Measurements from ENCODE around the gene DUSP10.

The DUSP10 gene

GRCh38 chr1:221716713-221717484, 25.0 kb downstream of the DUSP10 start:
- TF ChIP-seq CTCF (conservative IDR thresholded peaks at IDR 0.05) = no peak
- H3K27ac ChIP-seq = 0 out of 2 replicates have a peak overlapping the region, but pooled peaks have one; percentile 30

- TF ChIP-seq CTCF (conservative IDR thresholded peaks at IDR 0.05) = no peak
- peak overlapping the region; percentile 30; the same call in 1 of the 2 replicates for H3K27ac ChIP-seq
These were observed 26.3 kb downstream of the DUSP10 start for GRCh38 chr1:221715321-221716169.

- H3K27ac ChIP-seq = no peak overlapping the region
- TF ChIP-seq CTCF (conservative IDR thresholded peaks at IDR 0.05) = no peak
These were observed 27.4 kb downstream of the DUSP10 start for GRCh38 chr1:221714227-221715152.

GRCh38 chr1:221712776-221713431, 29.0 kb downstream of the DUSP10 start:
- no peak overlapping the region for H3K27ac ChIP-seq
- TF ChIP-seq CTCF (conservative IDR thresholded peaks at IDR 0.05) = no peak

GRCh38 chr1:221712198-221712684, 29.6 kb downstream of the DUSP10 start:
- no peak for TF ChIP-seq CTCF (conservative IDR thresholded peaks at IDR 0.05)

GRCh38 chr1:221711656-221712055, 30.2 kb downstream of the DUSP10 start:
- TF ChIP-seq CTCF (conservative IDR thresholded peaks at IDR 0.05) = no peak
- H3K27ac ChIP-seq = no peak overlapping the region

More at GRCh38 chr1:221712198-221712684, 29.6 kb downstream of the DUSP10 start:
- H3K27ac ChIP-seq = no peak overlapping the region
